Measurements from ENCODE around the gene SCD.

SCD gene

GRCh38 chr10:100401631-100402328 is 54.7 kb downstream of the SCD start:
- no peak for DNase-seq

- DNase-seq, result no peak
Observed at GRCh38 chr10:100403734-100404133, 56.7 kb downstream of the SCD start.

GRCh38 chr10:100413173-100413572 is 66.1 kb downstream of the SCD start:
- DNase-seq, result no peak

Data from inflammatory macrophage (primary cell).